ENCODE measurements around the gene ZCCHC24.
"Not testable (repeated sequence)": the region's sequence is repeated elsewhere in the genome, so short reads cannot be mapped to it uniquely, and the experiment has no call there.

ZCCHC24 gene

GRCh38 chr10:79472449-79472848 is 27.0 kb upstream of the ZCCHC24 start:
- no peak for DNase-seq (ENCODE audit: low read depth)

- DNase-seq (ENCODE audit: low read depth), result no peak
Measured at GRCh38 chr10:79471776-79472175, 26.4 kb upstream of the ZCCHC24 start.

- no peak for DNase-seq (ENCODE audit: low read depth)
Measured at GRCh38 chr10:79470096-79470495, 24.7 kb upstream of the ZCCHC24 start.

GRCh38 chr10:79468841-79469585 is 23.6 kb upstream of the ZCCHC24 start:
- no peak for DNase-seq (ENCODE audit: low read depth)

GRCh38 chr10:79468015-79468560 is 22.7 kb upstream of the ZCCHC24 start:
- DNase-seq (ENCODE audit: low read depth), result no peak

DNA sequence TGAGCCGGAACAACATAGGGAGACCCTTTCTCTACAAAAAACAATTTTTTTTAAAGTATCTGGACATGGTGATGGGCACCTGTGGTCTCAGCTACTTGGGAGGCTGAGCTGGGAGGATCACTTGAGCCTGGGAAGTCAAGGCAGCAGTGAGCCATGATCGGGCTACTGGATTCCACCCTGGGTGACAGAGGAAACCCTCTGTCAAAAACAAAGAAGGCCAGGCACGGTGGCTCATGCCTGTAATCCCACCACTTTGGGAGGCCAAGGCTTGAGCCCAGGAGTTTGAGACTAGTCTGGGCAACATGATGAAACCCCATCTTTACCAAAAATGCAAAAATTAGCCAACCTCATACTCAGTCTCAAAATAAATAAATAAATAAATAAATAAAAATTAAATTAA is 19.9 kb upstream of the ZCCHC24 start:
- DNase-seq (ENCODE audit: low read depth), result no peak

GRCh38 chr10:79463578-79464496 is 18.4 kb upstream of the ZCCHC24 start:
- DNase-seq (ENCODE audit: low read depth), result no peak

GRCh38 chr10:79460687-79461086 is 15.3 kb upstream of the ZCCHC24 start:
- no peak for DNase-seq (ENCODE audit: low read depth)

- DNase-seq (ENCODE audit: low read depth), result no peak
Measured at GRCh38 chr10:79459243-79459642, 13.8 kb upstream of the ZCCHC24 start.

- DNase-seq (ENCODE audit: low read depth), result no peak
Measured at GRCh38 chr10:79458483-79458882, 13.1 kb upstream of the ZCCHC24 start.

GRCh38 chr10:79457256-79457785 is 11.9 kb upstream of the ZCCHC24 start:
- DNase-seq (ENCODE audit: low read depth), result no peak

GRCh38 chr10:79454259-79454658 is 8.8 kb upstream of the ZCCHC24 start:
- DNase-seq (ENCODE audit: low read depth), result no peak

- no peak for DNase-seq (ENCODE audit: low read depth)
Measured at GRCh38 chr10:79453392-79453791, 8.0 kb upstream of the ZCCHC24 start.

DNA sequence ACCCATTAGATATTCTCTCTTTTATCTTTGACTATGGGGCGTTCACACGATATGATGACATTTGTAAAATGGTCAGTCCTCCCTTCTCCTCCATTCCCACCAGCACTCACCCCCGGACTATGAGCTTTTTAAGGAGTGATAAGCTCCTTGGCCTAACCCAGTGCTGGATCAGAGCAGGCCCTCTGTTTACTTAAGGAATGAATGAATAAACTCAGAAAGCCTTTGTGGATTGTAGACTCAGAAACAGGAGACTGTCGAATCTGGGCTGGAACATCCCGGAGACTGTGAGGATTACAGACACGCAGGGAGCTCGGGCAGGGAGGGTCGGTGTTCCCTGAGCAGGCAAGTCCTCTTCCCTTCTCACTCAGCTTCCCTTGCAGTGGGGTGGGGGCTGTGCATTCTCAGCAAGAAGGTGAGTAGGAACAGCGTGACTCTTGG is 6.8 kb upstream of the ZCCHC24 start:
- no peak for DNase-seq (ENCODE audit: low read depth)

DNA sequence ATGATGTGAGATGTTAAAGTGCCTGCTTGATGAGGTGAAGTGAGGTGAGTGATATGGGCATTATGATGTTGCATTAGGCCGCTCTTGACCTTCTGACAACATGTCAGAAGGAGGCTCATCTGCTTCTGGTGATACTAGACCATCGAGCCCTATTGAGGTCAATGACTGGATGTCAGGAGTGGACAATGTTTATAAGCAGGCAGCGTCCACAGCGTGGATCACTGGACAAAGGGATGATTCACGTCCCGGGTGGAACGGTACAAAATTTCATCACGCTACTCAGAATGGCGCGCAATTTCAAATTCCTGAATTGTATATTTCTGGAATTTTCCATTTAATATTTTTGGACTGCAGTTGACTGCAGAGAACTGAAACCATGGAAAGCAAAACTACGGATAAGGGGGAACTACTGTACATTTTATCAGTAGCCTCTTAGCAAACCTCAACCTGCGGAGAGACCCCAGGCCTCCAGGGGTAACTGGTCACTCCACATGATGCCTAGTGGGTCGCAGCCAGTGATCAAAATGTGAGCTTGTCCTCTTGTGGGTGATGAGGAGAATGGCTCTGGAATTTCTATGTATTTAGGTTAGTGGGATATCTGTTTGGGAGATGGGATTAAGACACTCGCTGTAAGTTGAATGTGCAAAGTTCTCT is 5.7 kb upstream of the ZCCHC24 start:
- no peak for DNase-seq (ENCODE audit: low read depth)

GRCh38 chr10:79449181-79450146 is 4.0 kb upstream of the ZCCHC24 start:
- DNase-seq (ENCODE audit: low read depth), result no peak

- DNase-seq (ENCODE audit: low read depth), result no peak
Measured at GRCh38 chr10:79448732-79449049, 3.3 kb upstream of the ZCCHC24 start.

GRCh38 chr10:79447911-79448731 is 2.7 kb upstream of the ZCCHC24 start:
- no peak for DNase-seq (ENCODE audit: low read depth)

DNA sequence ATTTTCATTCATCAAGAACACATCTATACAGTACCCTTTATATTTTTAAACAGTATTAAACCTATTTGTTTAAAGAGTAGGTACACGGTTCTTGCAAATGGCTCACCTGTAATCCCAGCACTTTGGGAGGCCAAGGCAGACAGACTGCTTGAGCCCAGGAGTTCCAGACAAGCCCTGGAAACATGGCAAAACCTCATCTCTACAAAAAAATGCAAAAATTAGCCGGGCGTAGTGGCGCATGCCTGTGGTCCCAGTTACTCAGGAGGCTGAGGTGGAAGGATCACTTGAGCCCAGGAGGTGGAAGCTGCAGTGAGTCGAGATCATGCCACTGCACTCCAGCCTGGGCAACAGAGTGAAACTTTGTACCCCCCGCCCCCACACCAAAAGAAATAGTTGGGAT is 1.8 kb upstream of the ZCCHC24 start:
- DNase-seq (ENCODE audit: low read depth), result not testable (repeated sequence)

GRCh38 chr10:79446758-79447084 is 1.3 kb upstream of the ZCCHC24 start:
- no peak for DNase-seq (ENCODE audit: low read depth)

Measured in activated gamma-delta T cell treated with anti-CD3 and anti-CD28 coated beads, Interleukin-2, amount 50 U/mL, for 16 hours (primary cell).